Right ventricle myocardium inferior (tissue), 1 donor: ENCODE results near the gene C7orf33. TPM values are rescaled to one million over a fixed set of nuclear protein-coding genes. Genes with fewer than 3 reads are reported as not detected.
"Not testable (repeated sequence)": the region's sequence is repeated elsewhere in the genome, so short reads cannot be mapped to it uniquely, and the experiment has no call there.

ENCODE experiments used
- ATAC-seq: fragments of 200-7000 bp; cut with Tn5 transposase; one replicate; pipeline ENCODE4 v1.9.1; 2020; ENCODE audit warnings: mild to moderate bottlenecking, moderate library complexity
- DNase-seq: peaks from one replicate; pipeline ENCODE4 v3.0.0; 2021; ENCODE audit errors: missing footprints
- intact Hi-C: fragments of 100-400 bp; cut with DNase I; formaldehyde crosslinking; loops from one replicate; pipeline ENCODE4 v1.11.0; 2022
- long read RNA-seq: library from polyadenylated mRNA; unstranded; transcript quantifications from one replicate; pipeline ENCODE4 v2.0.0, GENCODE V29; 2021
- total RNA-seq: library from RNA; stranded (reverse); fragmentation: NEBNext Ultra II Directional; extraction: Animal tissue kit (Norgen Biotek cat#: 25700); gene quantifications from one replicate; pipeline ENCODE4 v1.2.1, GENCODE V29; 2021
- donor health status: DM: no; HTN: yes; CAD: no; lungs with severe emphysema.

C7orf33 gene, protein sequence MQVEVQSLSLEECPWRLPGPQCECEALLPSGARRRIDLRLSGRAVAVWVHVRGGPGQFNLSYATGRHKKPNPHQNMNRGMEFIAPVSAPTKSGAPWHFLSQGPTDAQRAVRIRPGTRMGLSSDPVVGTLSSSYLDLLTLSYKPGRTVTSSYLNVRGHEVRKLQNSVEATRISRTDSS
- not detected for total RNA-seq
- long read RNA-seq, result 0 reads

GRCh38 chr7:148590471-148590870 lies at the start of gene C7orf33:
TSS of gene C7orf33 (plus strand) at chr7:148590766. CDS start at chr7:148590926, 160 bp downstream.
- intact Hi-C loops, result no loop called here
- DNase-seq (no peak), ATAC-seq (no peak)

DNA sequence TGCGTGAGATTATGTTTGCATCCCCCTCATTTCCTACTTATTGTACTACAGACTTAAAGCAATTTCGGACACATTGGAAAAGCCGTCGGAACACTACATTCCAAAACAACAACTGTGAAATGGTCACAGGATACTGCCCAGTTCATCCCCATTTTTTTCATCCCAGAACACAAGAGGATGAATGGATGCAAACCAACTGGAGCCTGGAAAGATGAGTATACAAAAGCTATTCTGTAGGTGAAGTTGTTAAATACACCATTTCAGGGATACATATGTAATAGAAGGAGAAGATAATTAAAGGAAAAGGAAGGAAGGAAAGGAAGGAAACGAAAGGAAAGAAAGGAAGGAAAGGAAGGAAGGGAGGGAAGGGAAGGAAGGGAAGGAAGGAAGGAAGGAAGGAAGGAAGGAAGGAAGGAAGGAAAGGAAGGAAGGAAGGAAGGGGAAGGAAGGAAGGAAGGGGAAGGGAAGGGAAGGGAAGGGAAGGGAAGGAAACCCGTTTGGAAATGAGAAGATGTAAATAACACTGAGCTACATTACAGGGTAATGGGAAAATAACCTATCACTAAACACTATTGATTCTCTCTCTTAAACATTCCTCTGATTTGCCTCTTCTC lies 48.6 kb upstream of the C7orf33 start:
- DNase-seq, result no peak
- intact Hi-C loops, result no loop called here
- ATAC-seq, result no peak

DNA sequence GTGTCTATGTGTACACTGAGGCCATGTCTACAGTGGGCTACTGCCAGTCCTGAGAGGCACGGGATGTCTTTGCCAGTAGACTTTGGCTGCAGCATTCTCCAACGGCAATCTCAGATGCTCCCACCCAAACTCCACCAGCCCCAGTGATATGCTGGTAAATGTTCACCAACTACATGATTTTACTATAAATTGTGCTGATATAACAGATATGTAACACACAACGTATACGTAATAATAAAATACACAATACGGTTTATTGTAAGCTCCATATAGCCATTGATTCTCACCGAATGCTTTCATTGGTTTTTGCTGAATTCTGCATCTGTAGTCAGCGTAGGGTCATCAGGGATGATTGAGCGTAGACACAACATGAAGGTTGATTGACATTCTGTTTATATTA lies 47.3 kb upstream of the C7orf33 start:
- ATAC-seq (no peak), DNase-seq (no peak)
- intact Hi-C loops, result no loop called here

- intact Hi-C loops, result no loop called here
- no peak for ATAC-seq
- no peak for DNase-seq
Observed at GRCh38 chr7:148545172-148545571, 45.4 kb upstream of the C7orf33 start.

DNA sequence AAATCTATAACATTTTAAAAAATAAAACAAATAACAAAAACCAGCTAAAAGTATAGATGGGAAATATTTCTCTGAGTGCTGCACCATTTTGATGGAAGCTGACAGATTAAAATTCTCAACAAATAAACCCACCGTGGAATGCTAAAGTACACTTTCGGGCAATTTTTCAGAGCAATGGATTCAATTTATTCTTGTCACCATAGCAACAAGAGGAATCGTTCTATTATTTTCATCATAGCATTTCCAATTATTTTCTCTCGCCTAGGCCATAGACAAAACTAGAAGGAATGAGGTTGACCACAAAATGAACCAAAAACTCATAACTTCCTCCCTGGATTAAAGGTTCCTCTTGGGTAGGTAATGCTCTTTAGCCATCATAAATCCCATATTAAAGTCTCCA lies 44.6 kb upstream of the C7orf33 start:
- intact Hi-C loops, result no loop called here
- ATAC-seq (no peak), DNase-seq (no peak)

- intact Hi-C loops, result no loop called here
- DNase-seq (no peak), ATAC-seq (no peak)
Observed at GRCh38 chr7:148546857-148547256, 43.7 kb upstream of the C7orf33 start.

DNA sequence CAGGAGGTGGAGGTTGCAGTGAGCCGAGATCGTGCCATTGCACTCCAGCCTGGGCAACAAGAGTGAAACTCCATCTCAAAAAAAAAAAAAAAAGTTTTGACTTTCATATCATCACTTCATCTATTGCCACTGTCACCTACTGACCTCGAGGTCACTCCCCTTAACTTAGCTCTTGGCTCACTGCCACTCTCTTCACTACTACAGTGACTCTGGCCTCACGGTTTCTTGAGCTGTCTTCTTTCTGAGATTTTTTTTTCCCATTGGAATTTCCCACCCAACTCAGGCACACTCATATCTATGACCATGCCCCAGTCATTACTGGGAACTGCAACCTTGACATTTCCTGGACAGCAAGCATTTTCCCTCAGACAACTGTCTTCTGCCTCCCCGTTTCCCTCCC lies 42.6 kb upstream of the C7orf33 start:
- intact Hi-C loops, result no loop called here
- no peak for DNase-seq
- no peak for ATAC-seq

DNA sequence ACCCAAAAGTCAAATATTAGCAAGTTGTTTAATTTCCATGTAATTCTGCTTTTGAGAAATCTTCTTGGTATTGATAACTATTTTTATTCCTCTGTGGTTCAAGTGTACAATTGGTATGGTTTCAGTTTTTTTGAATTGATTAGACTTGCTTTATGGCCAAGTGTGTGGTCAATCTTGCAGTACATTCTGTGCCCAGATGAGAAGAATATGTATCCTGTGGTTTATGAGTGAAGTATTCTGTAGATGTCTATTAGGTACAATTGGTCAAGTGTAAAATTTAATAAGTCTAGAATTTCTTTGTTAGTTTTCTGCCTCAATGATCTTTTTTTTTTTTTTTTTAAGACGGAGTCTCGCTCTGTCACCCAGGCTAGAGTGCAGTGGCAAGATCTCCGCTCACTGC lies 36.6 kb upstream of the C7orf33 start:
- ATAC-seq, result no peak

GRCh38 chr7:148556892-148557291 lies 33.7 kb upstream of the C7orf33 start:
- intact Hi-C loops, result no loop called here
- ATAC-seq, result no peak
- DNase-seq, result no peak

More for the DNA sequence above, 36.6 kb upstream of the C7orf33 start:
- DNase-seq, result no peak
- intact Hi-C loops, result no loop called here

DNA sequence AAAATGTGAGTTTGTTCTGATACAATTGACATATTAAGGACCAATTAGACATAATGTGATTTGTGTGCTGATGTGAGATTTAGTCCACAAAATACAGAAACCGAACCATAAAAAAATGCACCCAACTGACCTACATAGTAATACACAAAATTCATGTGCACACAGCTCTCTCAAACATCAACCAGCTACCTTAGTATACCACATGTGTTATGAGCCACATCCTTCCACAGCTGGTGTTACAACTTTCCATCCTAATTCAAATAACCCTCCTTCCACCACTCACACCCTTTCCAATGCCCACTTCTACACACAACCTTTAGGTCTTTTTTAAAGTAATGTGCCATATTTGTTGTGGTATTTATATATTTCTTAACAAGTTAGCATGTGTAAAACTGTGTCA lies 31.7 kb upstream of the C7orf33 start:
- intact Hi-C loops, result no loop called here
- DNase-seq, result no peak
- no peak for ATAC-seq

- DNase-seq, result no peak
- ATAC-seq, result no peak
- intact Hi-C loops, result no loop called here
Observed at GRCh38 chr7:148561099-148561498, 29.5 kb upstream of the C7orf33 start.

DNA sequence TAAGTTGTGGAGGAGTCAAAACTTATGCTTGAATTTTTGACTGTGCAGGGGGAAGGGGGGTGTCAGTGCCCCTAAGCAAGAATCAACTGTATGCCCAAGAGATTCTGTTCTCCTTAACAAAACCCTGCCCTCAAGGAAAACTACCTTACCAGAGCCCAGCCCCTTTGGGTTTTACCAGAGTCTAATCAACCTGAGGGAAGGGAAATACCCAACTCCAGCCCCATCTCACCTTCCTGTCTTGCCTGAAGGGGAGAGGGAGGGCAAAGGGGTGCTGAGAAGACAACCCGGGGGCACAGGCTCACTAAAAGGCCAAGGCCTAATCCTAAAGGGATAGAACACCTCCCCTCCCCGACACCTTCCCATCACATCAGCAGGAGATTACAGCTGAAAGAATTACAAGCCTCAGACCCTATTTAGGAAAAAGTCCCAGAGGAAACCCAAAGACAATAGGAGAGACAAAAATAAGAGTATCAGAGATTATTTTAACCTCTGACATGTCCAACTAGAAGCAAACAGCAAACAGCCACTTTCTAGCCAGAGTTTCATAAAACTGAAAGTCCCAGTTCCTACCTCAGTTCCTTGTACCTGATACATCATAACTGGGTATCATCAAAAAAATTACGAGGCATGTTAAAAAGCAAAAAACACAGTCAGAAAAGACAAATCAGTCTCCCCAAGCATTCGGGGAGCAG lies 26.8 kb upstream of the C7orf33 start:
- no peak for DNase-seq
- no peak for ATAC-seq
- intact Hi-C loops, result no loop called here

DNA sequence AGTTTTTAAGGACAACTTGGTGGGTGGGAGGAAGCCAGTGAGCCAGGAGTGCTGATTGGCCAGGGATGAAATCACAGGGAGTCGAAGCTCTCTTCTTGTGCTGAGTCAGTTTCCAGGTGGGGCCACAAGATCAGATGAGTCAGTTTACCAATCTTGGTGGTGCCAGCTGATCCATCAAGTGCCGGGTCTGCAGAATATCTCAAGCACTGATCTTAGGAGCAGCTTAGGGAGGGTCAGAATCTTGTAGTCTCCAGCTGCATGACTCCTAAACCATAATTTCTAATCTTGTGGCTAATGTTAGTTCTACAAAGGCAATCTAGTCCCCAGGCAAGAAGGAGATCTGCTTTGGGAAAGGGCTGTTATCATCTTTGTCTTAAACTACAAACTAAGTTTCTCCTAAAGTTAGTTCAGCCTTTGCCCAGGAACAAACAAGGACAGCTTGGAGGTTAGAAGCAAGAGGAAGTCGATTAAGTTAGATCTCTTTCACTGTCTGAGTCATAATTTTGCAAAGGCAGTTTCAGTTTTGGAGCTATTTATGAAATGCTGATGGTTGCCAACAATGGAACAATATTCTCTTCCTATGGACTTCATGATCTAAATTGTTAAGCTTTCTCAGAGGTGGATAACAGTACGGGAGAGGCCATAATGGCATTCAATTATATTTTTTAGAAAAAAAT lies 26.2 kb upstream of the C7orf33 start:
- intact Hi-C loops, ATAC-seq, DNase-seq: not testable (repeated sequence)

DNA sequence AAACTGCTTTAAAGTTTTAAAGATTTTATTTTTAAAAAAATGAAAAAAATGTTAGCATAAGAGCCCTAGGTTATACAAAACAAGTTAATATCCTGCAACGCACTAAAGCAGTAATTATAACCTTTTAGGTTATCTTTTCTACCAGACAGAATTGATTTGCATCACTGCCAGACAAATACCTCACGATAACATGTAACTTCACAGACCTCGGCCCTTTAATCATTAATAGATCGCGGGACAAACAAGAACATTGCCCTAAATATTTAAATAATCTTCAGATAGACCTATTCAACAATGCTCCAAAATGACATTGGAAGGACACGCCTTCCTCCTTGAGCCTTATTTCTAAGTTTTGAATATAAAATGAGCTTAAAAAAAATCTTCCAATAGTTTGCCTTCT lies 23.8 kb upstream of the C7orf33 start:
- intact Hi-C loops, result no loop called here
- ATAC-seq, result no peak
- DNase-seq, result no peak

- no peak for DNase-seq
- intact Hi-C loops, result no loop called here
- ATAC-seq, result no peak
Observed at GRCh38 chr7:148567524-148567923, 23.0 kb upstream of the C7orf33 start.

GRCh38 chr7:148570510-148570909 lies 20.1 kb upstream of the C7orf33 start:
- DNase-seq (no peak), ATAC-seq (no peak)
- intact Hi-C loops, result loop anchor here (10.0 kb wide), 1 partner anchor 66 kb away; no protein-coding TSS in a partner anchor

DNA sequence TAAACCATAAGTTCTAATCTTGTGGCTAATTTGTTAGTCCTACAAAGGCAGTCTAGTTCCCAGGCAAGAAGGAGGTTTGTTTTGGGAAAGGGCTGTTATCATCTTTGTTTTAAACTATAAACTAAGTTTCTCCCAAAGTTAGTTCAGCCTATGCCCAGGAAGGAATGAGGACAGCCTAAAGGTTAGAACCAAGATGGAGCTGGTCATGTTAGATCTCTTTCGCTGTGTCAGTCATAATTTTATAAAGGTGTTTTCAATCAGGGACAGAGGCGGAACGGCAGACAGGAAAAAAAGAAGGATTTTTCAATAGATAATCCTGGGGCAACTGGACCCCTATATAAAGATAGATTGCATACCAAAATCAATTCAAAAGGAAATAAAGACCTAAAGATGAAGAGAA lies 19.6 kb upstream of the C7orf33 start:
- intact Hi-C loops, result loop anchor here (10.0 kb wide), 1 partner anchor 66 kb away; no protein-coding TSS in a partner anchor
- DNase-seq, ATAC-seq: not testable (repeated sequence)

- DNase-seq (no peak), ATAC-seq (no peak)
- intact Hi-C loops, result loop anchor here (10.0 kb wide), 1 partner anchor 67 kb away; no protein-coding TSS in a partner anchor
Observed at GRCh38 chr7:148571381-148571780, 19.2 kb upstream of the C7orf33 start.

GRCh38 chr7:148572067-148572522 lies 18.5 kb upstream of the C7orf33 start:
- intact Hi-C loops, result loop anchor here (10.0 kb wide), 1 partner anchor 67 kb away; no protein-coding TSS in a partner anchor
- DNase-seq (no peak), ATAC-seq (no peak)
